ENCODE data around the gene COL8A2.

DNA sequence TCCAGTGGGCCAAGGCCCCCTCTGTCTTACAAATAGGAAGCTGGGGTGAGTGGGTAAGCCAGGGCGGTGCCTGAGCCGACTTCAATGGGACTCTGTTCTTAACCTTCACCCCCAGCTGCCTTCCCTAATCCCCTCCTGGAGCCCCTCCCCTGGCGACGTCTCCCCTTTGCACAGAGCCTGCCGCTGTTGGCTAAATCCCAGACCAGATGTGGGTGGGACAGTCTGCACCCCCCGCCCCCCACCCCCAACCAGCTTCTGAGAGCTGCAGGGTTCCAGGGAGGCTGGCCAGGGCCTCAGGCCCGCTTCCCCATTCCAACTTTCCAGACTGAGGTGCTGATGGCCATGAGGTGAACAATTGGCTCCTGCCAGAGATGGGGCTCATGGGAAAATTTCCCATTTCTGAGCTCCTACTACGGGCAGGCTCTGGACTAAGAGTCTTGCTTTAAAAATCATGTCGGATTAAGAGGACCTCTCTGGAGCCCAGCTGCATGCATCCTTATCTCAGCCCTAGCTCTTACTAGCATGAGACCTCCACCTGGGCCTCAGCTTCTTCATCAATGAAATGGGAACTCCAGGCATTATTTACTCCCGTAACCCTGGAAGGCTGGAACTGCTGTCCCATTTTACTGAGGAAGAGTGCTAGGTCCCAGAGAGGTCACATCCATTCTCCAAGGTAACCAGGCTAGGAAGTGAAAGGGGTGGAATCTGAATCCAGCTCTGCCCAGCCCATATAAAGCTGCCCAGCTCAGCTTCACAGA, 6.4 kb downstream of the COL8A2 start:
- no peak for TF ChIP-seq CTCF (IDR thresholded peaks at IDR 0.05; ENCODE audit: extremely low read depth in 1 of 2, insufficient read depth in 1 of 2, low read depth in 1 of 2, low read length in 2 of 2)
- TF ChIP-seq MAX (IDR thresholded peaks at IDR 0.05; ENCODE audit: insufficient read depth, insufficient read length): no peak

Measured in endothelial cell of umbilical vein (primary cell).